Astrocyte (in vitro differentiated cells and primary cell): ENCODE data around the gene SSBP3. TPM values are rescaled to one million over a fixed set of nuclear protein-coding genes. Genes with fewer than 3 reads are reported as not detected.

Experiments used
- DNase-seq: peaks from one replicate; pipeline ENCODE4 v3.0.0-alpha.2; 2010; ENCODE audit warnings: low read depth
- FAIRE-seq: peaks from 2 replicates; lab custom pipeline; 2011; peaks lifted over from hg19 to GRCh38; lab: Jason Lieb, UNC
- H2AFZ ChIP-seq: 2 replicates; pipeline ENCODE4 v1.6.0; 2012; ENCODE audit warnings: low read depth, low read length, inconsistent platforms
- H3K27ac ChIP-seq: 2 replicates; pipeline ENCODE4 v1.5.1; 2011; ENCODE audit warnings: low read depth, low read length, inconsistent platforms
- H3K27me3 ChIP-seq: 2 replicates; pipeline ENCODE4 v1.6.0; 2011; ENCODE audit warnings: low read length, inconsistent platforms; ENCODE audit not compliant: insufficient read depth
- H3K36me3 ChIP-seq: 2 replicates; pipeline ENCODE4 v1.5.1; 2011; ENCODE audit warnings: low read length, inconsistent platforms; ENCODE audit not compliant: insufficient read depth
- H3K4me1 ChIP-seq: 2 replicates; pipeline ENCODE4 v1.5.1; 2011; ENCODE audit warnings: low read length, inconsistent platforms; ENCODE audit not compliant: insufficient read depth
- H3K4me2 ChIP-seq: 2 replicates; pipeline ENCODE4 v1.6.0; 2012; ENCODE audit warnings: low read length, inconsistent platforms
- H3K4me3 ChIP-seq: 2 replicates; pipeline ENCODE4 v1.5.1; 2011; ENCODE audit warnings: low read depth, mild to moderate bottlenecking, low read length, inconsistent platforms; ENCODE audit not compliant: insufficient read depth
- H3K79me2 ChIP-seq: 2 replicates; pipeline ENCODE4 v1.6.0; 2012; ENCODE audit warnings: mild to moderate bottlenecking, low read length, inconsistent platforms; ENCODE audit not compliant: insufficient read depth
- H3K9ac ChIP-seq: 2 replicates; pipeline ENCODE4 v1.6.0; 2012; ENCODE audit warnings: mild to moderate bottlenecking, low read length, inconsistent platforms
- H3K9me3 ChIP-seq: 2 replicates; pipeline ENCODE4 v1.5.1; 2012; ENCODE audit warnings: low read depth, mild to moderate bottlenecking, low read length, inconsistent platforms; ENCODE audit not compliant: insufficient read depth
- H4K20me1 ChIP-seq: 2 replicates; pipeline ENCODE4 v1.6.0; 2012; ENCODE audit warnings: low read length, inconsistent platforms; ENCODE audit not compliant: insufficient read depth
- H3K27ac Mint-ChIP-seq: one replicate; pipeline ENCODE4 v1.8.0; 2021; ENCODE audit warnings: mild to moderate bottlenecking, mixed read lengths; ENCODE audit not compliant: unreplicated experiment
- H3K27me3 Mint-ChIP-seq: one replicate; pipeline ENCODE4 v1.8.0; 2021; ENCODE audit warnings: low read depth, mixed read lengths; ENCODE audit not compliant: unreplicated experiment
- H3K36me3 Mint-ChIP-seq: one replicate; pipeline ENCODE4 v1.8.0; 2021; ENCODE audit warnings: low read depth, mixed read lengths; ENCODE audit not compliant: unreplicated experiment
- H3K4me1 Mint-ChIP-seq: one replicate; pipeline ENCODE4 v1.8.0; 2021; ENCODE audit warnings: low read depth, mixed read lengths; ENCODE audit not compliant: unreplicated experiment
- H3K4me3 Mint-ChIP-seq: one replicate; pipeline ENCODE4 v1.8.0; 2021; ENCODE audit warnings: mild to moderate bottlenecking, moderate library complexity, mixed read lengths; ENCODE audit not compliant: unreplicated experiment
- H3K9me3 Mint-ChIP-seq: one replicate; pipeline ENCODE4 v1.8.0; 2021; ENCODE audit warnings: mild to moderate bottlenecking, mixed read lengths; ENCODE audit not compliant: unreplicated experiment
- CTCF ChIP-seq: IDR thresholded peaks from 2 replicates; pipeline ENCODE4 v1.5.1; 2011; ENCODE audit warnings: low read depth, mild to moderate bottlenecking, inconsistent platforms, low read length, moderate library complexity; ENCODE audit not compliant: insufficient read depth
- EZH2 ChIP-seq: IDR thresholded peaks from 2 replicates; pipeline ENCODE4 v1.6.1; 2012; ENCODE audit warnings: mild to moderate bottlenecking, low read length, inconsistent platforms; ENCODE audit not compliant: insufficient read depth
- total RNA-seq: library from RNA; stranded (reverse); gene quantifications from 2 replicates; pipeline ENCODE4 v1.2.1, GENCODE V29; 2021

SSBP3 gene
- total RNA-seq, 1 donor from 2014 or later, result 89.8 TPM

- H4K20me1 ChIP-seq, result peaks cover 29% of the 10 kb centered on the region
- Mint-ChIP-seq H3K4me1 (peaks cover 10% of the 10 kb centered on the region), H3K27ac (peak within 1 kb of the TSS; percentile 62), H3K9me3 (no peaks in the 10 kb centered on the region), H3K36me3 (peaks cover 5% of the 10 kb centered on the region), H3K4me3 (peak within 1 kb of the TSS; percentile 93), H3K27me3 (peaks cover 2% of the 10 kb centered on the region)
- FAIRE-seq (no peak), DNase-seq (peak; percentile 97)
- peak within 1 kb of the TSS; percentile 87 for H3K4me3 ChIP-seq
- peak within 1 kb of the TSS; percentile 92 for H3K4me2 ChIP-seq
- H2AFZ ChIP-seq, result peak within 1 kb of the TSS; percentile 92
- peaks cover 5% of the 10 kb centered on the region for H3K36me3 ChIP-seq
- peaks cover 38% of the 10 kb centered on the region for H3K79me2 ChIP-seq
- H3K27ac ChIP-seq, result peak within 1 kb of the TSS; percentile 69
- no peak for TF ChIP-seq EZH2
- TF ChIP-seq CTCF, result no peak
- no peaks in the 10 kb centered on the region for H3K27me3 ChIP-seq
- H3K9ac ChIP-seq, result peak within 1 kb of the TSS; percentile 90
- H3K9me3 ChIP-seq, result no peaks in the 10 kb centered on the region
- peaks cover 19% of the 10 kb centered on the region for H3K4me1 ChIP-seq
Observed at GRCh38 chr1:54199765-54200518, 206.3 kb downstream of the SSBP3 start, which contains the start of the genes CYB5RL and MRPL37. TSS of gene CYB5RL (minus strand) at chr1:54200030. CDS start at chr1:54195616, 4,414 bp downstream. TSS of gene MRPL37 (plus strand) at chr1:54200167. CDS start at chr1:54200244, 77 bp downstream.

- Mint-ChIP-seq H3K36me3 (peaks cover 3% of the 10 kb centered on the region), H3K9me3 (no peaks in the 10 kb centered on the region), H3K27me3 (peaks cover 2% of the 10 kb centered on the region), H3K4me3 (peak overlapping the region; percentile 93), H3K27ac (no peak overlapping the region), H3K4me1 (peaks cover 10% of the 10 kb centered on the region)
- Histone ChIP-seq H3K4me1 (peaks cover 19% of the 10 kb centered on the region), H3K9me3 (no peaks in the 10 kb centered on the region), H2AFZ (peak overlapping the region; percentile 92), H3K4me3 (peak overlapping the region; percentile 87), H3K27ac (no peak overlapping the region), H3K79me2 (peaks cover 38% of the 10 kb centered on the region), H3K36me3 (no peaks in the 10 kb centered on the region), H4K20me1 (peaks cover 22% of the 10 kb centered on the region), H3K4me2 (peak overlapping the region; percentile 92), H3K27me3 (no peaks in the 10 kb centered on the region), H3K9ac (peak overlapping the region; percentile 90)
- no peak for TF ChIP-seq EZH2
- TF ChIP-seq CTCF, result no peak
- DNase-seq, result no peak
- FAIRE-seq, result no peak
Observed at GRCh38 chr1:54199151-54199764, 206.9 kb downstream of the SSBP3 start.
